GM21367 (cell line): Measurements from ENCODE around the gene CD79A.

Source experiments
- ATAC-seq: cut with Tn5 transposase; IDR thresholded peaks from one replicate; pipeline ENCODE4 v1.9.1; 2021; ENCODE audit not compliant: unreplicated experiment

Gene CD79A

GRCh38 chr19:41929536-41930071 lies 52.5 kb downstream of the CD79A start:
- no peak for ATAC-seq

GRCh38 chr19:41930322-41930722 lies 53.2 kb downstream of the CD79A start:
- no peak for ATAC-seq
